ENCODE data around the gene JARID2. TPM values are rescaled to one million over a fixed set of nuclear protein-coding genes. Genes with fewer than 3 reads are reported as not detected.

Gene JARID2
- polyA plus RNA-seq, 1 donor from 2014 or later: 25.5 TPM

- Histone ChIP-seq H3K9me3 (ENCODE audit: low read length) (no peaks in the 10 kb centered on the region), H4K20me1 (ENCODE audit: insufficient read depth) (no peaks in the 10 kb centered on the region), H3K79me2 (replicated peaks; ENCODE audit: insufficient read depth, low read length) (peaks cover 88% of the 10 kb centered on the region), H3K27me3 (ENCODE audit: insufficient read depth, low read depth, low read length) (no peaks in the 10 kb centered on the region), H3F3A (ENCODE audit: insufficient read depth, low read length, poor library complexity, severe bottlenecking) (no peaks in the 10 kb centered on the region), H3K36me3 (ENCODE audit: insufficient read depth, low read length) (no peaks in the 10 kb centered on the region), H3K9ac (ENCODE audit: low read length) (no peak overlapping the region), H3K27ac (ENCODE audit: low read length) (no peak overlapping the region), H3K4me2 (ENCODE audit: low read length) (no peak overlapping the region), H3K4me3 (ENCODE audit: low read length) (no peak overlapping the region), H3K9me2 (ENCODE audit: insufficient read depth, low read length) (no peaks in the 10 kb centered on the region), H2AFZ (ENCODE audit: low read depth, low read length) (no peak overlapping the region)
- TF ChIP-seq RAD21 (conservative IDR thresholded peaks at IDR 0.05) (no peak), POLR2AphosphoS5 (IDR thresholded peaks at IDR 0.05) (no peak), EP300 (conservative IDR thresholded peaks at IDR 0.05; ENCODE audit: poor library complexity, severe bottlenecking) (no peak), CTCF (IDR thresholded peaks at IDR 0.05; ENCODE audit: poor library complexity, severe bottlenecking) (no peak), MXI1 (conservative IDR thresholded peaks at IDR 0.05; ENCODE audit: poor library complexity, severe bottlenecking) (no peak), TAF1 (IDR thresholded peaks at IDR 0.05; ENCODE audit: low read depth) (no peak)
These were observed 136.8 kb downstream of the JARID2 start for GRCh38 chr6:15382712-15383111.

GRCh38 chr6:15384901-15385300, 139.0 kb downstream of the JARID2 start:
- Histone ChIP-seq H3K27me3 (ENCODE audit: insufficient read depth, low read depth, low read length) (no peaks in the 10 kb centered on the region), H3K9me3 (ENCODE audit: low read length) (no peaks in the 10 kb centered on the region), H3K27ac (ENCODE audit: low read length) (no peak overlapping the region), H4K20me1 (ENCODE audit: insufficient read depth) (no peaks in the 10 kb centered on the region), H3K9me2 (ENCODE audit: insufficient read depth, low read length) (no peaks in the 10 kb centered on the region), H3K79me2 (replicated peaks; ENCODE audit: insufficient read depth, low read length) (peaks cover 87% of the 10 kb centered on the region), H3K36me3 (ENCODE audit: insufficient read depth, low read length) (no peaks in the 10 kb centered on the region), H2AFZ (ENCODE audit: low read depth, low read length) (no peak overlapping the region), H3F3A (ENCODE audit: insufficient read depth, low read length, poor library complexity, severe bottlenecking) (no peaks in the 10 kb centered on the region), H3K4me3 (ENCODE audit: low read length) (peak overlapping the region; percentile 13), H3K4me2 (ENCODE audit: low read length) (no peak overlapping the region), H3K9ac (ENCODE audit: low read length) (peak overlapping the region; percentile 44)
- TF ChIP-seq RAD21 (conservative IDR thresholded peaks at IDR 0.05) (peak; percentile 12), EP300 (conservative IDR thresholded peaks at IDR 0.05; ENCODE audit: poor library complexity, severe bottlenecking) (no peak), REST (IDR thresholded peaks at IDR 0.05; ENCODE audit: borderline replicate concordance) (no peak), SMC3 (conservative IDR thresholded peaks at IDR 0.05; ENCODE audit: poor library complexity) (peak; percentile 25), TAF1 (IDR thresholded peaks at IDR 0.05; ENCODE audit: low read depth) (no peak)

- Histone ChIP-seq H3K36me3 (ENCODE audit: insufficient read depth, low read length) (no peaks in the 10 kb centered on the region), H3K9me2 (ENCODE audit: insufficient read depth, low read length) (no peaks in the 10 kb centered on the region), H3F3A (ENCODE audit: insufficient read depth, low read length, poor library complexity, severe bottlenecking) (no peaks in the 10 kb centered on the region), H2AFZ (ENCODE audit: low read depth, low read length) (no peak overlapping the region), H3K79me2 (replicated peaks; ENCODE audit: insufficient read depth, low read length) (peaks cover 90% of the 10 kb centered on the region), H3K27ac (ENCODE audit: low read length) (no peak overlapping the region), H4K20me1 (ENCODE audit: insufficient read depth) (no peaks in the 10 kb centered on the region), H3K9ac (ENCODE audit: low read length) (no peak overlapping the region), H3K9me3 (ENCODE audit: low read length) (no peaks in the 10 kb centered on the region), H3K27me3 (ENCODE audit: insufficient read depth, low read depth, low read length) (no peaks in the 10 kb centered on the region), H3K4me2 (ENCODE audit: low read length) (no peak overlapping the region), H3K4me3 (ENCODE audit: low read length) (no peak overlapping the region)
- TF ChIP-seq POLR2AphosphoS5 (IDR thresholded peaks at IDR 0.05) (no peak), EZH2 (IDR thresholded peaks at IDR 0.05; ENCODE audit: borderline replicate concordance, insufficient read depth, low read length, poor library complexity, severe bottlenecking) (no peak), MXI1 (conservative IDR thresholded peaks at IDR 0.05; ENCODE audit: poor library complexity, severe bottlenecking) (no peak), CTCF (IDR thresholded peaks at IDR 0.05; ENCODE audit: poor library complexity, severe bottlenecking) (no peak)
These were observed 139.7 kb downstream of the JARID2 start for GRCh38 chr6:15385521-15385920.
